ENCODE measurements around the gene DDX52. TPM values are rescaled to one million over a fixed set of nuclear protein-coding genes. Genes with fewer than 3 reads are reported as not detected.

DDX52 gene
- total and polyA plus RNA-seq, 2 of the 13 experiments (the other 11 are each of a cell fraction or from before 2014, with no cell fraction given), result 8.9 to 36.1 TPM

GRCh38 chr17:37570527-37571093 lies 72.6 kb downstream of the DDX52 start:
- no TSS peak for BruUV-seq (replicated peaks)
- intact Hi-C loops (cut with micrococcal nuclease; ENCODE audit: unreplicated experiment), result loop anchor here (2.0 to 5.0 kb wide), 2 partner anchors 44 to 198 kb away; no protein-coding TSS in a partner anchor
- H3K4me3 ChIP-seq (replicated peaks in 1 of 3; ENCODE audit: insufficient read depth in 1 of 3, low read depth in 2 of 3, low read length in 3 of 3), result no peak overlapping the region
- H3K9me3 ChIP-seq (ENCODE audit: low read length), result no peaks in the 10 kb centered on the region
- H4K20me1 ChIP-seq (ENCODE audit: insufficient read depth, low read length), result no peaks in the 10 kb centered on the region
- no peaks in the 10 kb centered on the region for H3K4me1 ChIP-seq (ENCODE audit: insufficient read depth, low read length)
- H3K27me3 ChIP-seq (ENCODE audit: control insufficient read depth in 1 of 2, insufficient read depth in 2 of 2, low read length in 2 of 2), result no peaks in the 10 kb centered on the region
- no peak overlapping the region for H3K4me2 ChIP-seq (ENCODE audit: low read depth, low read length)
- in situ Hi-C loops (cut with HindIII; ENCODE audit: extremely low pct_ligation_motif_present, low pct_unique_long_range_greater_than_20kb), result no loop called here
- ChIA-PET POLR2A (interaction anchor here (1.6 kb wide), 1 partner anchor 163 kb away, joined by 3 read pairs; no protein-coding TSS in a partner anchor), CTCF (ENCODE audit: low intra/inter-chr PET ratio, low total read pairs) (interaction anchor here (1.1 to 1.2 kb wide), 2 partner anchors 132 to 197 kb away, joined by 3 to 4 read pairs; no protein-coding TSS in a partner anchor)
- no peak overlapping the region for H2AFZ ChIP-seq (ENCODE audit: low read length)
- ATAC-seq, result peak; percentile 94
- peaks cover 7 to 55% of the 10 kb centered on the region in 2 experiments for H3K36me3 ChIP-seq (replicated peaks in 1 of 2; ENCODE audit: control insufficient read depth in 1 of 2, insufficient read depth in 2 of 2, low read length in 2 of 2)
- 91% methylated on average over 8 of the region's 8 CpGs for WGBS (ENCODE audit: low lambda C conversion rate)
- no peak overlapping the region for H3K9ac ChIP-seq (ENCODE audit: insufficient read depth, low read depth, low read length)
- no peak for FAIRE-seq
- no peak overlapping the region for H3K27ac ChIP-seq (ENCODE audit: extremely low read length, insufficient read depth, low read length)
- DNase-seq (ENCODE audit: low spot score), result peak; percentile 60
- H3K79me2 ChIP-seq (ENCODE audit: insufficient read depth, low read length), result no peaks in the 10 kb centered on the region
- TF ChIP-seq ZSCAN20 (CRISPR knock-in tag; IDR thresholded peaks at IDR 0.05; ENCODE audit: borderline replicate concordance) (no peak), ZBTB26 (CRISPR knock-in tag; IDR thresholded peaks at IDR 0.05; ENCODE audit: borderline replicate concordance) (no peak), NFIC (IDR thresholded peaks at IDR 0.05; ENCODE audit: low read length) (no peak), ZFP36L1 (CRISPR knock-in tag; IDR thresholded peaks at IDR 0.05) (peak; percentile 87; the same call in 1 of the 2 replicates), NFE2 (CRISPR knock-in tag; IDR thresholded peaks at IDR 0.05) (no peak), XRCC5 (optimal IDR thresholded peaks at IDR 0.05; ENCODE audit: low read length) (peak; percentile 64), DBP (CRISPR knock-in tag; IDR thresholded peaks at IDR 0.05; ENCODE audit: not compliant biosample characterization) (no peak), TBX2 (CRISPR knock-in tag; IDR thresholded peaks at IDR 0.05; ENCODE audit: borderline replicate concordance) (no peak), SKIL (CRISPR knock-in tag; IDR thresholded peaks at IDR 0.05; ENCODE audit: borderline replicate concordance) (no peak), RBFOX2 (IDR thresholded peaks at IDR 0.05; ENCODE audit: low read depth, low read length) (no peak), ARNT (IDR thresholded peaks at IDR 0.05) (no peak), ATF1 (CRISPR knock-in tag; IDR thresholded peaks at IDR 0.05) (no peak), ZNF20 (CRISPR knock-in tag; IDR thresholded peaks at IDR 0.05) (no peak), SRSF9 (IDR thresholded peaks at IDR 0.05; ENCODE audit: borderline replicate concordance, insufficient read depth, low read depth, low read length, poor library complexity, severe bottlenecking) (no peak), ATF7 (IDR thresholded peaks at IDR 0.05) (no peak), ATF7 (CRISPR knock-in tag; IDR thresholded peaks at IDR 0.05) (no peak), TCF12 (IDR thresholded peaks at IDR 0.05) (no peak), TCF12 (CRISPR knock-in tag; IDR thresholded peaks at IDR 0.05) (no peak), ZNF276 (CRISPR knock-in tag; IDR thresholded peaks at IDR 0.05; ENCODE audit: low read depth) (no peak), ZNF563 (CRISPR knock-in tag; IDR thresholded peaks at IDR 0.05) (no peak)

All from HepG2 (cell line).